Panc1 (cell line): Measurements from ENCODE around the gene NPAS3. TPM values are rescaled to one million over a fixed set of nuclear protein-coding genes. Genes with fewer than 3 reads are reported as not detected.

Source experiments
- ATAC-seq: fragments of 200-7000 bp; cut with Tn5 transposase; 2 replicates; pipeline ENCODE4 v1.9.1; 2020; ENCODE audit warnings: mild to moderate bottlenecking, moderate library complexity
- BruUV-seq: library from RNA; stranded (reverse); fragments of 400-500 nt; replicated peaks from 2 replicates; lab custom pipeline; 2021; lab: Mats Ljungman, UMichigan
- CTCF ChIA-PET: fragments of 300-600 bp; sonication (Branson Sonifier 250); formaldehyde crosslinking; loops from one replicate; lab custom pipeline; 2022; ENCODE audit warnings: antibody characterized with exemption; lab: Charles Lee
- POLR2A ChIA-PET: fragments of 300-600 bp; sonication (Branson Sonifier 250); formaldehyde crosslinking; loops from one replicate; lab custom pipeline; 2022; ENCODE audit warnings: antibody characterized with exemption; lab: Charles Lee
- DNase-seq: peaks from one replicate; pipeline ENCODE4 v3.0.0-alpha.2; 2010; ENCODE audit warnings: low read depth, low spot score
- H3K27ac ChIP-seq: 2 replicates; pipeline ENCODE4 v1.5.1; 2011; ENCODE audit warnings: mild to moderate bottlenecking, low read length, inconsistent platforms
- H3K27me3 ChIP-seq: fragments of 200-500 bp; sonication (Bioruptor generic); 2 replicates; pipeline ENCODE4 v1.6.0; 2014; ENCODE audit warnings: low read length, inconsistent platforms; ENCODE audit not compliant: control insufficient read depth, insufficient read depth
- H3K36me3 ChIP-seq: fragments of 200-500 bp; sonication (Bioruptor generic); 2 replicates; pipeline ENCODE4 v1.5.1; 2014; ENCODE audit warnings: inconsistent platforms, mild to moderate bottlenecking, low read length, moderate library complexity; ENCODE audit not compliant: control insufficient read depth, insufficient read depth
- H3K4me1 ChIP-seq: 2 replicates; pipeline ENCODE4 v1.5.1; 2011; ENCODE audit warnings: inconsistent platforms, mild to moderate bottlenecking, low read length, moderate library complexity; ENCODE audit not compliant: control insufficient read depth, insufficient read depth
- H3K4me3 ChIP-seq, 2 experiments: 2 replicates each; pipeline ENCODE4 v1.5.1; 2011 to 2012; ENCODE audit warnings: low read depth in 2 of 2, low read length in 2 of 2, mild to moderate bottlenecking in 2 of 2, inconsistent platforms in 1 of 2, moderate library complexity in 1 of 2
- H3K9me3 ChIP-seq: fragments of 200-500 bp; sonication (Bioruptor generic); 2 replicates; pipeline ENCODE4 v1.5.1; 2014; ENCODE audit warnings: low read depth, mild to moderate bottlenecking, inconsistent platforms, low read length, moderate library complexity; ENCODE audit not compliant: control insufficient read depth, insufficient read depth
- CTCF ChIP-seq: fragments of 450-650 bp; IDR thresholded peaks from 2 replicates; pipeline ENCODE4 v1.5.1; 2017; ENCODE audit warnings: mild to moderate bottlenecking
- POLR2AphosphoS5 ChIP-seq: IDR thresholded peaks from 2 replicates; pipeline ENCODE4 v1.6.1; 2012; ENCODE audit warnings: mild to moderate bottlenecking, low read depth, low read length, moderate library complexity
- REST ChIP-seq, 2 experiments: IDR thresholded peaks; 2 replicates each; pipeline ENCODE4 v1.6.1; 2011 to 2012; ENCODE audit warnings: low read depth in 2 of 2, control low read depth in 1 of 2, low read length in 1 of 2, mild to moderate bottlenecking in 1 of 2, moderate library complexity in 1 of 2; ENCODE audit not compliant: insufficient read depth in 1 of 2
- SIN3A ChIP-seq: IDR thresholded peaks from 2 replicates; pipeline ENCODE4 v1.6.1; 2012; ENCODE audit warnings: low read depth, mild to moderate bottlenecking, low read length, moderate library complexity, borderline replicate concordance; ENCODE audit not compliant: insufficient read depth
- TCF7L2 ChIP-seq: IDR thresholded peaks from 2 replicates; pipeline ENCODE4 v1.6.1; 2011; ENCODE audit warnings: mild to moderate bottlenecking, low read depth, low read length, inconsistent platforms
- in situ Hi-C: cut with HindIII; loops from 2 replicates; pipeline ENCODE4 v1.10.0; 2016; ENCODE audit warnings: low sequenced_read_pairs, low pct_unique_long_range_greater_than_20kb
- intact Hi-C: fragments of 100-400 bp; cut with micrococcal nuclease; formaldehyde crosslinking; loops from one replicate; pipeline ENCODE4 v1.10.0; 2022; ENCODE audit not compliant: unreplicated experiment
- total RNA-seq: library from RNA; stranded (reverse); gene quantifications from one replicate; pipeline ENCODE4 v1.2.1, GENCODE V29; 2021; ENCODE audit not compliant: unreplicated experiment

The NPAS3 gene
- total RNA-seq, 1 experiment from 2014 or later = 0.23 TPM

GRCh38 chr14:33792720-33793368, 854.2 kb downstream of the NPAS3 start:
- H3K4me1 ChIP-seq = no peaks in the 10 kb centered on the region
- in situ Hi-C loops = no loop called here
- no TSS peak for BruUV-seq
- ChIA-PET POLR2A (no interaction called here), CTCF (interaction anchor here (0.6 to 1.1 kb wide), 4 partner anchors 117 to 1224 kb away, joined by 3 to 5 read pairs (median 4); no protein-coding TSS in a partner anchor)
- H3K27me3 ChIP-seq = no peaks in the 10 kb centered on the region; the same call in 1 of the 2 replicates
- H3K27ac ChIP-seq = no peak overlapping the region
- no peak overlapping the region for H3K4me3 ChIP-seq
- H3K36me3 ChIP-seq = no peaks in the 10 kb centered on the region
- TF ChIP-seq CTCF (peak; percentile 87), POLR2AphosphoS5 (no peak)
- DNase-seq = peak; percentile 25
- ATAC-seq = peak; percentile 75
- intact Hi-C loops = loop anchor here (2.0 to 5.0 kb wide), 2 partner anchors 1081 to 1216 kb away; no protein-coding TSS in a partner anchor
- H3K9me3 ChIP-seq = no peaks in the 10 kb centered on the region

GRCh38 chr14:33793398-33794110, 854.9 kb downstream of the NPAS3 start:
- no peak overlapping the region for H3K4me3 ChIP-seq
- in situ Hi-C loops = no loop called here

More at GRCh38 chr14:33793398-33794110, 854.9 kb downstream of the NPAS3 start:
- intact Hi-C loops = loop anchor here (2.0 to 5.0 kb wide), 2 partner anchors 1081 to 1217 kb away; no protein-coding TSS in a partner anchor
- Histone ChIP-seq H3K9me3 (no peaks in the 10 kb centered on the region), H3K4me1 (no peaks in the 10 kb centered on the region), H3K27ac (no peak overlapping the region), H3K27me3 (no peaks in the 10 kb centered on the region; the same call in 1 of the 2 replicates), H3K36me3 (no peaks in the 10 kb centered on the region)
- no peak for ATAC-seq
- no peak for DNase-seq
- BruUV-seq = no TSS peak
- ChIA-PET CTCF (interaction anchor here (0.6 to 1.1 kb wide), 2 partner anchors 117 to 305 kb away, joined by 3 to 5 read pairs; no protein-coding TSS in a partner anchor), POLR2A (no interaction called here)
- no peak for TF ChIP-seq SIN3A
- no peak for TF ChIP-seq TCF7L2
- TF ChIP-seq REST (IDR thresholded peaks at IDR 0.05; ENCODE audit: insufficient read depth in 1 of 2, low read depth in 2 of 2, low read length in 1 of 2) = no peak
- TF ChIP-seq CTCF = no peak
- no peak for TF ChIP-seq POLR2AphosphoS5
